Activated T-cell treated with anti-CD3 and anti-CD28 coated beads, Interleukin-2, amount 50 U/mL, for 48 hours (primary cell): ENCODE data around the gene LDLR.
"Not testable (repeated sequence)": the region's sequence is repeated elsewhere in the genome, so short reads cannot be mapped to it uniquely, and the experiment has no call there.

ENCODE experiments used
- DNase-seq, 2 experiments: peaks; one replicate each; pipeline ENCODE4 v3.0.0-alpha.2; 2020

Gene LDLR

GRCh38 chr19:11073568-11073967 is 15.7 kb upstream of the LDLR start:
- DNase-seq, result no peak

- DNase-seq, result not testable (repeated sequence)
Measured at GRCh38 chr19:11076792-11077191, 12.5 kb upstream of the LDLR start.

GRCh38 chr19:11078893-11079292 is 10.4 kb upstream of the LDLR start:
- no peak for DNase-seq

GRCh38 chr19:11079999-11080398 is 9.3 kb upstream of the LDLR start:
- no peak for DNase-seq

- no peak for DNase-seq
Measured at GRCh38 chr19:11087870-11088505, 1.3 kb upstream of the LDLR start.

GRCh38 chr19:11088506-11089253 is 583 bp upstream of the LDLR start:
- no peak for DNase-seq

GRCh38 chr19:11090014-11090263 is 676 bp downstream of the LDLR start:
- DNase-seq, result not testable (repeated sequence)

GRCh38 chr19:11090264-11090996 is 1.2 kb downstream of the LDLR start:
- DNase-seq, result peak; percentile 98

GRCh38 chr19:11090997-11091702 is 1.9 kb downstream of the LDLR start:
- DNase-seq, result no peak

GRCh38 chr19:11091703-11092153 is 2.5 kb downstream of the LDLR start:
- DNase-seq, result peak; percentile 64 to 67

GRCh38 chr19:11092181-11092538 is 2.9 kb downstream of the LDLR start:
- DNase-seq, result peak in 1 of 2 experiments; percentile 41

- DNase-seq, result no peak
Measured at GRCh38 chr19:11093689-11094238, 4.5 kb downstream of the LDLR start.

- no peak for DNase-seq
Measured at GRCh38 chr19:11094520-11094894, 5.2 kb downstream of the LDLR start.

- peak; percentile 61 to 67 for DNase-seq
Measured at GRCh38 chr19:11096210-11096841, 7.1 kb downstream of the LDLR start.

- not testable (repeated sequence) for DNase-seq
Measured at GRCh38 chr19:11097367-11097766, 8.1 kb downstream of the LDLR start.

- no peak for DNase-seq
Measured at GRCh38 chr19:11098327-11098726, 9.1 kb downstream of the LDLR start.

- DNase-seq, result no peak
Measured at GRCh38 chr19:11098861-11099260, 9.6 kb downstream of the LDLR start.

GRCh38 chr19:11100049-11100448 is 10.8 kb downstream of the LDLR start:
- no peak for DNase-seq

- DNase-seq, result no peak
Measured at GRCh38 chr19:11101057-11101456, 11.8 kb downstream of the LDLR start.

- no peak for DNase-seq
Measured at GRCh38 chr19:11102944-11103343, 13.7 kb downstream of the LDLR start.

- not testable (repeated sequence) for DNase-seq
Measured at GRCh38 chr19:11103667-11104066, 14.4 kb downstream of the LDLR start.

GRCh38 chr19:11105014-11105636 is 15.9 kb downstream of the LDLR start:
- no peak for DNase-seq
